GM12891 (cell line): ENCODE measurements around the gene TEAD1.

Source experiments
- PAX5 ChIP-seq: IDR thresholded peaks from 2 replicates; pipeline ENCODE4 v1.6.1; 2011; ENCODE audit warnings: low read length, moderate library complexity, mild to moderate bottlenecking; ENCODE audit not compliant: insufficient read depth, severe bottlenecking
- POLR2A ChIP-seq: IDR thresholded peaks from 2 replicates; pipeline ENCODE4 v1.6.1; 2011; ENCODE audit warnings: low read depth, low read length, control low read depth
- POLR2AphosphoS5 ChIP-seq: IDR thresholded peaks from 2 replicates; pipeline ENCODE4 v1.6.1; 2011; ENCODE audit warnings: low read depth, low read length, control low read depth
- SPI1 ChIP-seq: IDR thresholded peaks from 2 replicates; pipeline ENCODE4 v1.6.1; 2011; ENCODE audit warnings: low read depth, low read length, control low read depth
- TAF1 ChIP-seq: IDR thresholded peaks from 2 replicates; pipeline ENCODE4 v1.6.1; 2011; ENCODE audit warnings: low read depth, low read length, control low read depth

GRCh38 chr11:12909879-12910278 is 235.7 kb downstream of the TEAD1 start:
- TF ChIP-seq POLR2A (no peak), POLR2AphosphoS5 (no peak), TAF1 (no peak), SPI1 (no peak), PAX5 (no peak)
